ENCODE data around the gene FOXN3.

DNA sequence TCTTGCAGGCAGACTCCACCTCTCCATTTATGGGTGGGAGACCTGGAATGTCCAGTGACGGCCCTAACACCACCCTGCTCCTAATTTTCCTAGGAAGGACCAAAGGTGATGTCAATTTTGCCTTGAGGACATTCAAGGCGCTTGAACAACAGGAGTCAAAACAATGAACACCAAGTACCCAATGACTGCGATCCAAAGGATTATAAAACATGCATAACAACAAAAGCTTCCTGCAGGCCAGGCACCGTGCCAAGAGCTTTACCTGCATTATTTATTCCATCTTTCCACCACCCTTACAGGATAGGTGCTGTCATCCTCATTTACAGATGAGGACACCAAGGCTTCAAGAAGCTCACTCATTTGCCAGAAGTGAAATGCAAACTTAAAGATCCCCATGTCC lies 15.2 kb upstream of the FOXN3 start:
- no peak for TF ChIP-seq TCF7L2 (IDR thresholded peaks at IDR 0.05; ENCODE audit: low read depth, low read length)
- no peak for TF ChIP-seq CTCF (IDR thresholded peaks at IDR 0.05)
- no peak for TF ChIP-seq POLR2AphosphoS5 (IDR thresholded peaks at IDR 0.05; ENCODE audit: low read depth, low read length)
- TF ChIP-seq, protein P1, sequence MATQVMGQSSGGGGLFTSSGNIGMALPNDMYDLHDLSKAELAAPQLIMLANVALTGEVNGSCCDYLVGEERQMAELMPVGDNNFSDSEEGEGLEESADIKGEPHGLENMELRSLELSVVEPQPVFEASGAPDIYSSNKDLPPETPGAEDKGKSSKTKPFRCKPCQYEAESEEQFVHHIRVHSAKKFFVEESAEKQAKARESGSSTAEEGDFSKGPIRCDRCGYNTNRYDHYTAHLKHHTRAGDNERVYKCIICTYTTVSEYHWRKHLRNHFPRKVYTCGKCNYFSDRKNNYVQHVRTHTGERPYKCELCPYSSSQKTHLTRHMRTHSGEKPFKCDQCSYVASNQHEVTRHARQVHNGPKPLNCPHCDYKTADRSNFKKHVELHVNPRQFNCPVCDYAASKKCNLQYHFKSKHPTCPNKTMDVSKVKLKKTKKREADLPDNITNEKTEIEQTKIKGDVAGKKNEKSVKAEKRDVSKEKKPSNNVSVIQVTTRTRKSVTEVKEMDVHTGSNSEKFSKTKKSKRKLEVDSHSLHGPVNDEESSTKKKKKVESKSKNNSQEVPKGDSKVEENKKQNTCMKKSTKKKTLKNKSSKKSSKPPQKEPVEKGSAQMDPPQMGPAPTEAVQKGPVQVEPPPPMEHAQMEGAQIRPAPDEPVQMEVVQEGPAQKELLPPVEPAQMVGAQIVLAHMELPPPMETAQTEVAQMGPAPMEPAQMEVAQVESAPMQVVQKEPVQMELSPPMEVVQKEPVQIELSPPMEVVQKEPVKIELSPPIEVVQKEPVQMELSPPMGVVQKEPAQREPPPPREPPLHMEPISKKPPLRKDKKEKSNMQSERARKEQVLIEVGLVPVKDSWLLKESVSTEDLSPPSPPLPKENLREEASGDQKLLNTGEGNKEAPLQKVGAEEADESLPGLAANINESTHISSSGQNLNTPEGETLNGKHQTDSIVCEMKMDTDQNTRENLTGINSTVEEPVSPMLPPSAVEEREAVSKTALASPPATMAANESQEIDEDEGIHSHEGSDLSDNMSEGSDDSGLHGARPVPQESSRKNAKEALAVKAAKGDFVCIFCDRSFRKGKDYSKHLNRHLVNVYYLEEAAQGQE (IDR thresholded peaks at IDR 0.05; ENCODE audit: insufficient read depth in 1 of 2, low read depth in 2 of 2, low read length in 1 of 2): no peak
